ENCODE measurements around the gene RBM44.

DNA sequence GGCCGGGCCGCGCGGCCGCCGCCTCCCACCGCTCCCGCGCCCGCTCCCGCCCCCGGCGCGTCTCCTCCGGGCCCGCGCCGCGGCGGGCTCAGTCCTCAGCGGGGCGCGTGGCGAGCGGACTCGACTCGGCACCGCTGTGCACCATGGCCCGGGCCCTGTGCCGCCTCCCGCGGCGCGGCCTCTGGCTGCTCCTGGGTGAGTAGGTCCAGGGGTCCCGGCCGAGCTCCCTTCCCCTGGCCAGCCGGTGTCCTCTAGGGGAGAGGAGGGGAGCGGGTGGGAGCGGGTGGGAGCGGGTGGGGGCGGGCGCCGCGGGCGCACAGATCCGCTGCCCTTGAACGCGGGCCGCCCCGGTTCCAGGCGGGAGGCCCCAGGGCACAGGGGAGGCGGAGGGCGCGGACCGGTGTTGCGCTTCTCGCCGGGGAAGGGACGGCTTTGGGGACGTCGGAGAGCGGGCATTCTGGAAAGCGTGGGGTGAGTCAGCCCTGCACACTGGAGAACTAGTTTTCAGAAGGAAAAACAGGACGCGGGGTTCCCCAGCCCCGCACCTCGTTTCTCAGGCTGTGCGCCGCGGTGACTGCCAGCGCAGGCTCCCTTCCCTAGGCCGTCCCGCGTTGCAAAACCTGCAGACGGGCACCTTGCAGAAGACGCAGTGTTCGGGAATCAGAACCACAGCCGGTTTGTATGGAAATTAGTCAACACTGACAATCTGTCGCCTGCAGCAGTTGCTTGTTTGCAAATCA lies 61.1 kb downstream of the RBM44 start, which contains the start of gene RAMP1:
- TF ChIP-seq, protein P1, sequence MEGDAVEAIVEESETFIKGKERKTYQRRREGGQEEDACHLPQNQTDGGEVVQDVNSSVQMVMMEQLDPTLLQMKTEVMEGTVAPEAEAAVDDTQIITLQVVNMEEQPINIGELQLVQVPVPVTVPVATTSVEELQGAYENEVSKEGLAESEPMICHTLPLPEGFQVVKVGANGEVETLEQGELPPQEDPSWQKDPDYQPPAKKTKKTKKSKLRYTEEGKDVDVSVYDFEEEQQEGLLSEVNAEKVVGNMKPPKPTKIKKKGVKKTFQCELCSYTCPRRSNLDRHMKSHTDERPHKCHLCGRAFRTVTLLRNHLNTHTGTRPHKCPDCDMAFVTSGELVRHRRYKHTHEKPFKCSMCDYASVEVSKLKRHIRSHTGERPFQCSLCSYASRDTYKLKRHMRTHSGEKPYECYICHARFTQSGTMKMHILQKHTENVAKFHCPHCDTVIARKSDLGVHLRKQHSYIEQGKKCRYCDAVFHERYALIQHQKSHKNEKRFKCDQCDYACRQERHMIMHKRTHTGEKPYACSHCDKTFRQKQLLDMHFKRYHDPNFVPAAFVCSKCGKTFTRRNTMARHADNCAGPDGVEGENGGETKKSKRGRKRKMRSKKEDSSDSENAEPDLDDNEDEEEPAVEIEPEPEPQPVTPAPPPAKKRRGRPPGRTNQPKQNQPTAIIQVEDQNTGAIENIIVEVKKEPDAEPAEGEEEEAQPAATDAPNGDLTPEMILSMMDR (IDR thresholded peaks at IDR 0.05) = no peak
- peak in 1 of 2 donors; percentile 56 for TF ChIP-seq POLR2A (IDR thresholded peaks at IDR 0.05)

All from uterus (tissue), 2 donors.